ENCODE results near the gene AFAP1L1. TPM values are rescaled to one million over a fixed set of nuclear protein-coding genes. Genes with fewer than 3 reads are reported as not detected.

Gene AFAP1L1
- total and polyA plus RNA-seq, 9 of the 15 experiments (the other 6 are each of a cell fraction or from before 2014, with no cell fraction given), result 0.01 to 0.12 (median 0.03) TPM; not detected in 4

GRCh38 chr5:149367249-149367971 is 95.8 kb downstream of the AFAP1L1 start (continued):
- TF ChIP-seq, protein P1, sequence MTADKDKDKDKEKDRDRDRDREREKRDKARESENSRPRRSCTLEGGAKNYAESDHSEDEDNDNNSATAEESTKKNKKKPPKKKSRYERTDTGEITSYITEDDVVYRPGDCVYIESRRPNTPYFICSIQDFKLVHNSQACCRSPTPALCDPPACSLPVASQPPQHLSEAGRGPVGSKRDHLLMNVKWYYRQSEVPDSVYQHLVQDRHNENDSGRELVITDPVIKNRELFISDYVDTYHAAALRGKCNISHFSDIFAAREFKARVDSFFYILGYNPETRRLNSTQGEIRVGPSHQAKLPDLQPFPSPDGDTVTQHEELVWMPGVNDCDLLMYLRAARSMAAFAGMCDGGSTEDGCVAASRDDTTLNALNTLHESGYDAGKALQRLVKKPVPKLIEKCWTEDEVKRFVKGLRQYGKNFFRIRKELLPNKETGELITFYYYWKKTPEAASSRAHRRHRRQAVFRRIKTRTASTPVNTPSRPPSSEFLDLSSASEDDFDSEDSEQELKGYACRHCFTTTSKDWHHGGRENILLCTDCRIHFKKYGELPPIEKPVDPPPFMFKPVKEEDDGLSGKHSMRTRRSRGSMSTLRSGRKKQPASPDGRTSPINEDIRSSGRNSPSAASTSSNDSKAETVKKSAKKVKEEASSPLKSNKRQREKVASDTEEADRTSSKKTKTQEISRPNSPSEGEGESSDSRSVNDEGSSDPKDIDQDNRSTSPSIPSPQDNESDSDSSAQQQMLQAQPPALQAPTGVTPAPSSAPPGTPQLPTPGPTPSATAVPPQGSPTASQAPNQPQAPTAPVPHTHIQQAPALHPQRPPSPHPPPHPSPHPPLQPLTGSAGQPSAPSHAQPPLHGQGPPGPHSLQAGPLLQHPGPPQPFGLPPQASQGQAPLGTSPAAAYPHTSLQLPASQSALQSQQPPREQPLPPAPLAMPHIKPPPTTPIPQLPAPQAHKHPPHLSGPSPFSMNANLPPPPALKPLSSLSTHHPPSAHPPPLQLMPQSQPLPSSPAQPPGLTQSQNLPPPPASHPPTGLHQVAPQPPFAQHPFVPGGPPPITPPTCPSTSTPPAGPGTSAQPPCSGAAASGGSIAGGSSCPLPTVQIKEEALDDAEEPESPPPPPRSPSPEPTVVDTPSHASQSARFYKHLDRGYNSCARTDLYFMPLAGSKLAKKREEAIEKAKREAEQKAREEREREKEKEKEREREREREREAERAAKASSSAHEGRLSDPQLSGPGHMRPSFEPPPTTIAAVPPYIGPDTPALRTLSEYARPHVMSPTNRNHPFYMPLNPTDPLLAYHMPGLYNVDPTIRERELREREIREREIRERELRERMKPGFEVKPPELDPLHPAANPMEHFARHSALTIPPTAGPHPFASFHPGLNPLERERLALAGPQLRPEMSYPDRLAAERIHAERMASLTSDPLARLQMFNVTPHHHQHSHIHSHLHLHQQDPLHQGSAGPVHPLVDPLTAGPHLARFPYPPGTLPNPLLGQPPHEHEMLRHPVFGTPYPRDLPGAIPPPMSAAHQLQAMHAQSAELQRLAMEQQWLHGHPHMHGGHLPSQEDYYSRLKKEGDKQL (CRISPR knock-in tag; IDR thresholded peaks at IDR 0.05; ENCODE audit: borderline replicate concordance), result no peak

- no TSS peak for BruUV-seq (replicated peaks)
- Histone ChIP-seq H3K9me1 (ENCODE audit: control insufficient read depth, insufficient read depth, low read length) (no peaks in the 10 kb centered on the region), H3K27ac (ENCODE audit: extremely low read depth, low read depth, low read length) (no peak overlapping the region), H3K79me2 (ENCODE audit: control insufficient read depth, insufficient read depth, low read length) (no peaks in the 10 kb centered on the region), H3K4me3 (no peak overlapping the region), H2AFZ (ENCODE audit: low read depth, low read length) (0 out of 2 replicates have a peak overlapping the region, but pooled peaks have one; percentile 12), H3K4me1 (replicated peaks in 1 of 2; ENCODE audit: control insufficient read depth in 2 of 2, insufficient read depth in 2 of 2, low read length in 2 of 2) (peaks cover 23% of the 10 kb centered on the region in 2 experiments; a peak in 4 of 5 replicates), H4K20me1 (replicated peaks; ENCODE audit: control insufficient read depth, insufficient read depth, low read length) (no peaks in the 10 kb centered on the region), H3K9ac (ENCODE audit: insufficient read depth in 1 of 2, low read depth in 2 of 2, low read length in 2 of 2) (peak overlapping the region in 1 of 2 experiments; percentile 23; a peak in 1 of 4 replicates), H3K27me3 (ENCODE audit: control insufficient read depth in 2 of 2, insufficient read depth in 2 of 2, low read length in 2 of 2) (no peaks in the 10 kb centered on the region), H3K4me2 (ENCODE audit: insufficient read depth, low read length) (peak overlapping the region; percentile 34; the same call in 1 of the 2 replicates), H3K36me3 (ENCODE audit: control insufficient read depth, insufficient read depth, low read length) (no peaks in the 10 kb centered on the region), H3K9me3 (replicated peaks; ENCODE audit: control insufficient read depth, insufficient read depth, low read depth, low read length) (no peaks in the 10 kb centered on the region)
- whole genome bisulfite sequencing (ENCODE audit: insufficient coverage, low coverage, missing lambda C conversion rate), result 60% methylated on average over 22 of the region's 22 CpGs
- ATAC-seq, result no peak
- intact Hi-C loops (cut with micrococcal nuclease), result loop anchor here (1.0 to 5.0 kb wide), 4 partner anchors 51 to 250 kb away; no protein-coding TSS in a partner anchor
- ChIA-PET CTCF (ENCODE audit: low intra/inter-chr PET ratio) (interaction anchor here (0.8 to 1.8 kb wide), 4 partner anchors 48 to 461 kb away, joined by 3 to 9 read pairs (median 6); no protein-coding TSS in a partner anchor), POLR2A (interaction anchor here (0.6 to 2.1 kb wide), 12 partner anchors 11 to 195 kb away, joined by 3 to 9 read pairs (median 4); partner anchors contain the start of genes GRPEL2 and PCYOX1L)
- no peak for FAIRE-seq
- TF ChIP-seq TEAD4 (IDR thresholded peaks at IDR 0.05; ENCODE audit: low read length), result no peak
- no peak for TF ChIP-seq TEAD4 (CRISPR knock-in tag; IDR thresholded peaks at IDR 0.05; ENCODE audit: borderline replicate concordance)
- no peak for TF ChIP-seq ZBTB8A (IDR thresholded peaks at IDR 0.05; ENCODE audit: partially characterized antibody)
- no peak for TF ChIP-seq BRD4 (IDR thresholded peaks at IDR 0.05)
- peak; percentile 39; the same call in 1 of the 2 replicates for TF ChIP-seq RUNX1 (IDR thresholded peaks at IDR 0.05; ENCODE audit: low read depth)
- TF ChIP-seq ZNF511 (CRISPR knock-in tag; IDR thresholded peaks at IDR 0.05), result 0 out of 2 replicates have a peak, but pooled peaks have one; percentile 5
- no peak for TF ChIP-seq TAF15 (IDR thresholded peaks at IDR 0.05; ENCODE audit: low read depth, low read length)
- no peak for DNase-seq (ENCODE audit: extremely low read depth in 1 of 4, low spot score in 3 of 4)
- in situ Hi-C loops (cut with MboI), result no loop called here
These were observed 96.5 kb downstream of the AFAP1L1 start for GRCh38 chr5:149367972-149368645.

All from K562 (cell line).